Measurements from ENCODE around the gene CAPN10. TPM values are rescaled to one million over a fixed set of nuclear protein-coding genes. Genes with fewer than 3 reads are reported as not detected.
"Not testable (repeated sequence)": the region's sequence is repeated elsewhere in the genome, so short reads cannot be mapped to it uniquely, and the experiment has no call there.

The CAPN10 gene
- total RNA-seq, 1 donor from 2014 or later = 32.1 TPM

DNA sequence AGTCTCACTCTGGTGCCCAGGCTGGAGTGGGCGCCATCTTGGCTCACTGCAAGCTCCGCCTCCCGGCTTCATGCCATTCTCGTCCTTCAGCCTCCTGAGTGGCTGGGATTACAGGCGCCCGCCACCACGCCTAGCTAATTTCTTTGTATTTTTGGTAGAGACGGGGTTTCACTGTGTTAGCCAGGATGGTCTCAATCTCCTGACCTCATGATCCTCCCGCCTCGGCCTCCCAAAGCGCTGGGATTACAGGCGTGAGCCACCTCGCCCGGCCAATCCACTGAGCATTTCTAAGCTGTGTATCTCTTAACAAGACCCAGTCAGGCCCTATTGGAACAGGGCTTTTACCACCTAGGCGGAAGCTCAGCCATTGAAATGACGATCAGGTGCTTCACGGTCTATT is 23.3 kb upstream of the CAPN10 start:
- not testable (repeated sequence) for DNase-seq (ENCODE audit: extremely low read depth, low read depth, low spot score)

DNA sequence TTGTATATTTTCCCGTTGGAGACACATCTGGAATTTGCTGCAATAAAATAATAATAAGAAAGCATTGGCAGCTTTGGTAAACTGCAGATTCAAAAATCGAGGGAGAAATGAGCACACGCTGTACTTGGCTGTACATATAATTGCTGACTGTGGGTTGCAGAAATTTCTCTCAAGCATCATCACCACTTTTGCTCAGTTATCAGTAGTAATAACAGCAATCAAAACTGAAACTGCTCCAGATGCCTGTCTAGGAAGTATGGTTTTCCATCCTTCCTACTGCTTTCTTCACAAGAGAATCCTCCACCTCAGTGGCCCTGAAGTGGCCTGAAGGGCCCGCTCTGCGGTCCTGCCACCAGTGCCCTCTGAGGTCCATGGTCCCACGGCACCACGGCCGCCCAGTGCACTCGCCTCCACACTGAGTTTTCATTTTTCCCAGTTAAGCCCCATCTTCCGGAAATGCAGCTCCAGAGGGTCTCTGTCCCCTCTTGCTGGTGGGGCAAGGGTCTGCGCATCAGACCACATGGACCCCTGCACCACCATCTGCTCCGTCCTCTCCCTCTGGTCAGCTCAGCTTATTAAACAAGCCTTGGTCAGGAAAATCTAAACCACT is 22.5 kb upstream of the CAPN10 start:
- DNase-seq (ENCODE audit: extremely low read depth, low read depth, low spot score) = no peak

- DNase-seq (ENCODE audit: extremely low read depth, low read depth, low spot score) = no peak
Observed at GRCh38 chr2:240564561-240565332, 21.8 kb upstream of the CAPN10 start.

- no peak for DNase-seq (ENCODE audit: extremely low read depth, low read depth, low spot score)
Observed at GRCh38 chr2:240565333-240566202, 21.0 kb upstream of the CAPN10 start.

DNA sequence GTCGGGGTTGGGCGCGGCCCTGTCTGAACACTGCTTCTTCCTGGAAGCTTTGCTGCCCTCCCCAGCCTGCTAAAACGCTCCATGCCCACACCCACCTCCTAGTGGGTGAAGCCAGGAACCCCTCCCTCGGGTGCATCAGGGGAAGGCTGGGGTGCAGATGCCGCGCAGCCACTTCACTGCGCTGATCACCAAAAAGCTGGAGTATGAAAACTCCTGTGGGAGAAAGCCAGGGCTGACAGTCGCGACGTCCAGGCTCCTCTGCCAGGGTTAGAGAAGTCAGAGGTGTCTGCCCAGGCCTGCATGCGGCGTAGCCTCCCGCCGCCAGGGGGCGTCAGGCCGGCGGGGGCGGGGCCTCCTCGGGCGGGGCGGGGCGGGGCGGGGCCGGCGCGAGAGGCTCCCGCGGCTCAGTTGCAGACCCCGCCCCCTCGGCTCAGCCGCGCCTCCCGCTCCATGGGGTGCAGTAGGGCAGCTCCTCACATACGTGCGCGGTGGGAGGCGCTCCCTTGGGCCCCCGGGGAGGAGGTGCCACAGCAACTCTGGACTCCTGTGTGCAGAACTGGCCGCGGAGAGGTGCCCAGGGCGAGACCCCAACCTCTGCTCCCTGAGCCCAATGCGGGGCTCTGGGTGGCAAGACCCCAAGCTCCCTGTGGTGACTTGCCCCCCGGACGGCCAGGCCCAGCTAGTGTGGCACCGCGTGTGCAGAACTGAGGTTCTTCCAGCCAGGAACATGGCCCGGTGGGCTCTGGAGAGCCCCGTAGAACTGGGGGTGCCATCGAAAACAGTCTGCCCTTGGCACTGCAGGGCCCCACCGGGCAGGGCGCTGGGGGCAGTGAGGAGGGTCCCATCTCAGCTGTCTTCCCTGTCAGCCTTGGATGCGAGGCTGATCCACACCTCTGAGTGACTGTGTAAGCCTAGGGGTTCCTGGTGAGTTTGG is 20.1 kb upstream of the CAPN10 start:
- no peak for DNase-seq (ENCODE audit: extremely low read depth, low read depth, low spot score)

DNA sequence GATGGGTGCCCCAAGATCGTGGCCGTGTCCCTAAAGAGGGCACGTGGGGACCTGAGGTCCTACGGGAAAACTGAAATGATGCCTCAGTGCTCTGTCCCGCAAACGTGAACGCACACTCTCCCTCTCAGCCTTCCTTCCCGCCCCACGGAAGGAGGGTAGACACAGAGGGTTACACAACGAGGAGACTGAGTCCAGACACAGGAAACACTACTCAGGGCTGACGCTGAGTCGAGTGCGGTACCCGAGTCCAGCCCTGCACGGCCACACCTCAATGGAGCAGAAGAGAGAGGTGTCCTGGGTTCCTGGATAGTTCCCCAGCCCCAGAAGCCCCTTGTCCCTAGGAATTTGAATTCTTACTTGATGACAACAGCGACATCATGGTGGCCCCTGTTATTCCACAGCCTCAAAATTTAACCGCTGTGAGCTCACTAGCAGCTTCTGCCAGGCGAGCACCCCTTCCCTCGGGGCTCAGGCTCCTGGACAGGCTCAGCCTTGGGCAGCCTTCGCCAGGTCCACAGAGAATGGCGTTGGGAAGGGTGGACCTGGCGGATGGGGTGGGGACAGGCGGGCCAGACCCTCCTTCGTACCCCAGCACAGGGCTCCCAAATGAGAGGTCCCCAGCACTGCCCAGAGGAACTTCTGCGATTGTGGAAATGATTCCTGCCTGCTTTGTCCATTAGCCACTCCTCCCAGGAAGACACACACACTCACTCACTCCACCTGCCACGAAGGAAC is 19.2 kb upstream of the CAPN10 start:
- DNase-seq (ENCODE audit: extremely low read depth, low read depth, low spot score) = no peak

GRCh38 chr2:240567872-240568677 is 18.5 kb upstream of the CAPN10 start, which contains the start of gene RNPEPL1:
Gene RNPEPL1 (plus strand): TSS chr2:240568484. CDS start chr2:240568587, 103 bp downstream.
- no peak for DNase-seq (ENCODE audit: extremely low read depth, low read depth, low spot score)

DNA sequence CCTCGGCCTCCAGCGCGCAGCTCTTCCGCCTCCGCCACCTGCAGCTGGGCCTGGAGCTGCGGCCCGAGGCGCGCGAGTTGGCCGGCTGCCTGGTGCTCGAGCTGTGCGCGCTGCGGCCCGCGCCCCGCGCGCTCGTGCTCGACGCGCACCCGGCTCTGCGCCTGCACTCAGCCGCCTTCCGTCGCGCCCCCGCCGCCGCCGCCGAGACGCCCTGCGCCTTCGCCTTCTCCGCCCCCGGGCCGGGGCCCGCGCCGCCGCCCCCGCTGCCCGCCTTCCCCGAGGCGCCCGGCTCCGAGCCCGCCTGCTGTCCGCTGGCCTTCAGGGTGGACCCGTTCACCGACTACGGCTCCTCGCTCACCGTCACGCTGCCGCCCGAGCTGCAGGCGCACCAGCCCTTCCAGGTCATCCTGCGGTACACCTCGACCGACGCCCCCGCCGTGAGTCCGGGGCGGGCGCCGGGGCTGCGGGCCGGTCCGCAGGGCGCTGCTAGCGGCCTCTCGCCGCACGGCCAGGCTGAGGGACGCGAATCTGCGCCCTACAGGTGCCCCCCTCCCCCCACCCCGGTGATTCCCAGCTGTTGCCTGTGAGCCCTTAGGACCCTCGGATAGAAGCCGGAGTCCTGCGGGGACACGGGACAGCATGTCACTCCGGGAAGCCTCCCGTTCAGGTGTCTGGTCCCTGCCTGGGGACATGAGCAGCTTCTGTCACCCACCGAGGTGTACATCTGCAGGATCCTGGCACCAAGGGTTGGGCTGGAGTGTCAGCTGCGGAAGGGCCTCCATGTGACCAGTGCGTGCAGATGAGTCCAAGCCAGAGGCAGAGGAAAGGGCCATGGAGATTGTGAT is 17.6 kb upstream of the CAPN10 start:
- no peak for DNase-seq (ENCODE audit: extremely low read depth, low read depth, low spot score)

- DNase-seq (ENCODE audit: extremely low read depth, low read depth, low spot score) = no peak
Observed at GRCh38 chr2:240569523-240569997, 17.0 kb upstream of the CAPN10 start.

- no peak for DNase-seq (ENCODE audit: extremely low read depth, low read depth, low spot score)
Observed at GRCh38 chr2:240569998-240570530, 16.5 kb upstream of the CAPN10 start.

GRCh38 chr2:240570531-240571313 is 15.8 kb upstream of the CAPN10 start:
- DNase-seq (ENCODE audit: extremely low read depth, low read depth, low spot score) = no peak

DNA sequence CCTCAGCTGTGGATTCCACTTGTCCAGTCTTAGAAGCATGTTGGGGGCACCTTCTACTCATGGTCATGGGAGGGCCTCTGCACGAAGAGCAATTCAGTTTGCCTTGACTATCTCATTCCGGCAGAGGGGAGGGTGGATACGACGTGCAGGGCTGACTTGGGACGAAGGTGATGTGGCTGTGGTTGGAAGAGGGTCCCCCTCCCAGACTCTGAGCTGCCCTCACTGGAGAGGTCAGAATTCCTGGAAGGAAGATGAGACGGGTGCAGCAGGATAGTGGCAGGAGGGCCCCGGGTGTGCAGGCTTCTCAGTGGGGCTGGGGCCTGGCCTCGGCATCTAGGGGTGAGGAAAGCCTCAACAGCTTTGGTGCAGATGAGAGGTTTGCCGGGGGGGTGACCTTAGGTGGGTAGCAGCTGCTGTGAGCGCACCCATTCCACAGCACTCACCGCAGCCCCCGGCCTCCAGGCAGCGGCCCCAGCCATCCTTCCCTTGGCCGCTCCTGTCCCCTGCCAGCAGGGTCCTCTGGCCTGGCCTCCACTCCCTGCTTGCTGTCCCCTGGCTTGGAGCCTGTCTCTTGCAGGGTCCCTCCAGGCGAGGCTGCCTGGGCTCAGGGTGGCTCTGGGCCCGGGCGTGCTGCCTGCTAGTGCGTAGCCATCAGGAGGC is 15.1 kb upstream of the CAPN10 start:
- DNase-seq (ENCODE audit: extremely low read depth, low read depth, low spot score) = no peak

DNA sequence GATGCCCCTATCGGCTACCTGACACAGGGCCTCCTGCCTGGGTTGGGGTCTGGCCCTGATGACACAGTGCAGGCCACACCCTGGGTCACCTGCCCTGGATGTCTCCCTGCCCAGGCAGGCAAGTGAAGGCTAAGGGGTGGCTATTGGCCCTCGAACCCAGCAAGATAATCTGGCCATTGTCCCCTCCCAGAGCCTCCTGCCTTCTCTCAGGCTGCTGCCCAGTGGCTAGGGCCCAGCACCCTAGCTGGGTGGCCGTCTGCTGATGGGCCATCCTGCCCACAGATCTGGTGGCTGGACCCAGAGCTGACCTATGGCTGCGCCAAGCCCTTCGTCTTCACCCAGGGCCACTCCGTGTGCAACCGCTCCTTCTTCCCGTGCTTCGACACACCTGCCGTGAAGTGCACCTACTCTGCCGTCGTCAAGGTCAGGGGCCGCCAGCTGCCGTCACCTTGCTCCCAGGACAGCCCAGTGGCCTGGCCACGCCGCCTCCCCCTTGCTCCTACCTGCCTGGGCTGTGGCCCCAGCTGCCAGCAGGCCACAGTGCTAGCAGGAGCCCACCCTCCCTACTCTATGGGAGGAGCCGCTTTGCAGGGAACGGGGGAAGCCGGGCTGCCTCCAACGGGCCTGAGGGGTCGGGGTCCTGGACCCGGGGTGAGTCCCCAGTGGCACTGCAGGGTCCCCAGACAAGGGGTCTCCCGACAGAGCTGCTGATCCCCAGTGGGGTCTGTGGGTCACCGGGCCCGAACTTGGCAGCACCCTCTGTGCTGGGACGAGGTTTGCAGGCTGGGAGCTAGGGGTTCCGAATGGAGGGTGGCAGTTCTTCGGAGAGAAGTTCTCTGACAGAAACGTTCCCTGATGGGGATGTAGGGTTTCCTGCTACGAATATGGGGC is 14.1 kb upstream of the CAPN10 start:
- no peak for DNase-seq (ENCODE audit: extremely low read depth, low read depth, low spot score)

GRCh38 chr2:240573071-240573515 is 13.4 kb upstream of the CAPN10 start:
- DNase-seq (ENCODE audit: extremely low read depth, low read depth, low spot score) = no peak
